22Rv1 (cell line): Measurements from ENCODE around the gene KCTD11.

Experiments used
- CTCF ChIP-seq: fragments of 450-650 bp; IDR thresholded peaks from 2 replicates; pipeline ENCODE4 v1.5.1; 2017; ENCODE audit warnings: mild to moderate bottlenecking
- ZFX ChIP-seq: fragments of 450-650 bp; IDR thresholded peaks from 2 replicates; pipeline ENCODE4 v1.6.1; 2017; ENCODE audit warnings: antibody characterized with exemption, borderline replicate concordance

- no peak for TF ChIP-seq CTCF
- TF ChIP-seq ZFX = no peak
Observed at GRCh38 chr17:7369825-7370224, 17.9 kb downstream of the KCTD11 start.
